HT1080 (cell line): Measurements from ENCODE around the gene OR1D5. TPM values are rescaled to one million over a fixed set of nuclear protein-coding genes. Genes with fewer than 3 reads are reported as not detected.
"Not testable (repeated sequence)": the region's sequence is repeated elsewhere in the genome, so short reads cannot be mapped to it uniquely, and the experiment has no call there.

ENCODE experiments used
- DNase-seq: peaks from one replicate; pipeline ENCODE4 v3.0.0-alpha.2; 2015; ENCODE audit warnings: low read depth
- total RNA-seq: library from RNA; depleted of rRNA; stranded (reverse); fragments of >200 nt; shearing (Covaris generic); gene quantifications from 2 replicates; pipeline ENCODE4 v1.2.3, GENCODE V29; 2014

OR1D5 gene
- total RNA-seq, 1 experiment from 2014 or later, result not detected

- DNase-seq, result no peak
These were observed 30.9 kb downstream of the OR1D5 start for GRCh38 chr17:3032258-3033247.

- DNase-seq, result not testable (repeated sequence)
These were observed 32.4 kb downstream of the OR1D5 start for GRCh38 chr17:3030852-3031470.

GRCh38 chr17:3030096-3030495 lies 33.3 kb downstream of the OR1D5 start:
- DNase-seq, result peak; percentile 85

- DNase-seq, result no peak
These were observed 34.0 kb downstream of the OR1D5 start for GRCh38 chr17:3029213-3029913.

- DNase-seq, result no peak
These were observed 35.4 kb downstream of the OR1D5 start for GRCh38 chr17:3027786-3028532.

GRCh38 chr17:3026856-3027751 lies 36.3 kb downstream of the OR1D5 start:
- DNase-seq, result no peak

- DNase-seq, result no peak
These were observed 37.1 kb downstream of the OR1D5 start for GRCh38 chr17:3026125-3026855.

GRCh38 chr17:3025421-3026124 lies 37.8 kb downstream of the OR1D5 start:
- DNase-seq, result no peak

GRCh38 chr17:3024346-3024745 lies 39.1 kb downstream of the OR1D5 start:
- no peak for DNase-seq

GRCh38 chr17:3022197-3022596 lies 41.2 kb downstream of the OR1D5 start:
- DNase-seq, result no peak

GRCh38 chr17:3020381-3020780 lies 43.0 kb downstream of the OR1D5 start:
- DNase-seq, result no peak

- DNase-seq, result no peak
These were observed 43.6 kb downstream of the OR1D5 start for GRCh38 chr17:3019761-3020160.

- no peak for DNase-seq
These were observed 45.5 kb downstream of the OR1D5 start for GRCh38 chr17:3017936-3018335.

- DNase-seq, result peak; percentile 65
These were observed 47.5 kb downstream of the OR1D5 start for GRCh38 chr17:3015890-3016289.

GRCh38 chr17:3012926-3013581 lies 50.4 kb downstream of the OR1D5 start:
- DNase-seq, result peak; percentile 37
